Hypothalamus (tissue), 51 donors: ENCODE data around the gene GHITM.

ENCODE experiments used
- DNase-seq, 51 donors: peaks; one replicate each; lab custom pipeline; 2025; lab: John Stamatoyannopoulos, UW

GHITM gene

DNA sequence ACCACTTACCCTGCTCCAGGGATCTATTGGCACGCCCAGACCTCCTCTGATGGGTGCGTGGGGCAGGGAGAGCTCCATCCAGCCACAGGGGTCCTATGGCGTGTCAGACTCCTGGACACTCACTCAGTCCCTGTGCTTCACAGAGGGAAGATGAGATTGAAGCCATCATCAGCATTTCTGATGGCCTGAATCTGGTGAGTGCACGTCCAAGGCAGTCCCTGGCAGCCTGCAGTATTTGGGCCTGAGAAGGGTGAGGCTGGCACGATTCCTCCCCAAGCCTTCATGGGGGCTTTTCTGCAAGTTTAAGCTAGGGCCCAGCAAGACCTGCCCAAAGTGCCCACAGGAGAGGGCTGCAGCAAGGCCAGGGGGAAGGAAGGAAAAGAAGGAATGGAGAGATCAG lies 58.3 kb downstream of the GHITM start:
- no peak for DNase-seq

DNA sequence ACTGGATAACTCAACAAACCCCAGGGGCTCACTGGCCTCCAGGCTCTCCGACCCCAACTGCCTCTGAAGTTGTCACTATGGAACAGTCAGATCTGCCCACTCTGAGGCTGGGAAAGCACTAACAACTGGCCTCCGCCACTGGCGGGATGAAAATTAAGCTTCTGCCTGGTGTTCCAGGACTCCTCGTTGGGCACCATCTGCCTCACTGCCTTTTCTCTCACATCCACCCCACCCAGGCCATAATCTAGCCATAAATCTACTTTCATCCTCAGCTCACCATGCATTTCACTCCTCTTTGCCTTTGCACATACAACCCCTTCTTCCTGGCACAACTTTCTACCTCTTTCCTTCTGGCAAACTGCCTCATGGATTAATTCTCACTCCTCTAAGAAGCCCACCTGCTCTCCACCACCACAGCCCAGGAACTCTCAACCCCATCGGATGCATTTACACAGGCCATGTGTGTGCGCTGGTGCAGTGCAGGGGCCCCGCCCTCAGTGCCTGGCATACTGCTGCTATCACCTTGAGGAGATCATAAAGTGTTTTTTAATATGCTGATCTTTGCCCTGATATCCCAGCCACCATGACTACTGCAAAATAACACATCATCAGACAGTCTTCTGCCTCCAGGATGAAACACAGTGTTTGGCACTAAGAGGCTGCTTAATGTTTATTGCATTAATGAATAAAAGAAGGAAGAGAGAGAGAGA lies 59.1 kb downstream of the GHITM start:
- no peak for DNase-seq

DNA sequence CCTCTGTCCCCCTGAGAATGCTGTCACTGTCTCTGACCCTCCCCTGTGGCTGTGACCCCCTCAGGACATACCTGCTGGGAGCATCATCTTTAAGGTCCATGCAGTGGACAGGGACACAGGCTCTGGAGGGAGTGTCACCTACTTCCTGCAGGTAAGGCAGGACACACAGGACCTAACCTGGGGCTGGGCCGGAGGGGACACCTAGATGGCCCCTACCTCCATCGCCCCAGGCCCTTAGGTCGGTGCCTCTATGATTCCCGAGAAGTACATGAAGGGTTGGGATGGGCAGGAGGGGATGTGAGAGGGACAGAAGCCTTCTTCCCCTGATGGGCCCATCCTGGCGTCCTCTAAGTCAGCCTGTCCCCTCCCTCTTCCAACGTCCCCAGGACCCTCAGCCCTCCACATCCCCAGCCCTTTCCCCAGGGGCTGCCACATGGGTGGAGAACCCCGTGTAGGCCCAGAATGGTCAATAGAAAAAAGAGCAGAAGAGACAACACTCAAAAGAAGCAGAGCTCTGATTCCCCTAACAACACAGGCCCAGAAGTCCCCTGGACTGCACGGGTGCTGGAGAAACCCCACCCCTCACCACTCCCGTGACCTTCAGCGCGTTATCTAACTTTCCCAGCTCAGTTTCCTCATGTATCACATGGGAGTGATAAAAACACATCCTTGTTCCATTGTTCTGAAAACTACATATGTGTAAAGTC lies 61.4 kb downstream of the GHITM start:
- DNase-seq, result no peak

DNA sequence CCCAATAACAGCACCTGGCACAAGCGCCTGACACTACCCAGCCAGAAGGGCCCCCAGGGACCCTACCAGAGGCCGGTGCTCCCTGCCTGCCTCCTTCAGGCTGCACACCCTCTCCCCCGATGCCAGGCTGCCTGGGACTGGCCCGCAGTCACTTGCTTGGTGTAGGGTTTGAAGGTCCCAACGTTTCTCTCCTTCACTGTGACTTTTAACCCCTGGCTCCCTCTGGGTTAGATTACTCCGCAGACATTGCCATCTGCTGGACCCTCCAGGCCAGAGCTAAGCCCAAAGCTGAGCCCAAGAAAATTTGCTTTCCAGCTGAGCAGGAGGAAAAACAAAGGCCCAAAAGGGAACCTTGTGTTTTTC lies 61.9 kb downstream of the GHITM start:
- no peak for DNase-seq

DNA sequence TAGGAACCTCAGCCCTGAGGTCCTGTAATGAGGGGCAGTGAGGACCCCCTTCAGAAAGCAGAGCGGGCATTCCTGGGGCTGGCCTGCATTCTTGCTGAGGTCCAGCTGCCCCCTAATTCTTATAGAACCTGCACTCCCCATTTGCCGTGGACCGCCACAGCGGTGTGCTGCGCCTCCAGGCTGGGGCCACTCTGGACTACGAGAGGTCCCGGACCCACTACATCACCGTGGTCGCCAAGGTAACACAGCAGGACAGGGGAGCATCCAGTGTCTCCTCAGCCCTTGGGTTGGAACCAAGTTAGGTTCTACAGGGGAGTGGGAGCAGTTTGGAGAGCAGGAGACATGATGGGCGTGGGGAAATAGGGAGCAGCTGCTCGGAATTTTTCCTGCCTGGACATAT lies 62.4 kb downstream of the GHITM start:
- DNase-seq, result no peak

DNA sequence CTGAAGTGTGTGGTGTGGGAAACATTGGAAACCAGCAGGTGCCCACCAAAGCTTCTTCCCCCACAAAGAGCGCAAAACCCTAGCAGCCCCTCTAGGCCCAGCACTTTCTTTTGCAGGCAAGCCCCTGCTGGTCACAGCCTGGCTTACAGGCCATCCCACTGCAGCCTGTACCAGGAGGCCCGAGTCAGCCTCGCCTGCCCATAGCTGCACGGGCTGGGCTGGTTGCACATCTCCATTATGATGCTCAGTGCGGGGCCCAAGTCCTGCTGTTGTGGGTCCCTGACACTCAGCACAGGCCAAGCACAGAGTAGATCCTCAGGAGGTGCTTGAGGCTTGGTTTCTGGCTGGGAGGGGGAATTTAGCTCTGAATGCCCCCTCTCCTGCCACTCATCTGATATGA lies 63.0 kb downstream of the GHITM start:
- DNase-seq, result no peak
